CD4-positive, alpha-beta T cell treated with Interleukin-6 at 100 ng/mL for 8 hours (primary cell): ENCODE data around the gene ACIN1.

Experiments used
- DNase-seq: peaks from one replicate; pipeline ENCODE4 v3.0.0-alpha.2; 2020; ENCODE audit warnings: mixed read lengths, low spot score

Gene ACIN1

GRCh38 chr14:23078692-23079116, 16.2 kb downstream of the ACIN1 start:
- DNase-seq: no peak

DNA sequence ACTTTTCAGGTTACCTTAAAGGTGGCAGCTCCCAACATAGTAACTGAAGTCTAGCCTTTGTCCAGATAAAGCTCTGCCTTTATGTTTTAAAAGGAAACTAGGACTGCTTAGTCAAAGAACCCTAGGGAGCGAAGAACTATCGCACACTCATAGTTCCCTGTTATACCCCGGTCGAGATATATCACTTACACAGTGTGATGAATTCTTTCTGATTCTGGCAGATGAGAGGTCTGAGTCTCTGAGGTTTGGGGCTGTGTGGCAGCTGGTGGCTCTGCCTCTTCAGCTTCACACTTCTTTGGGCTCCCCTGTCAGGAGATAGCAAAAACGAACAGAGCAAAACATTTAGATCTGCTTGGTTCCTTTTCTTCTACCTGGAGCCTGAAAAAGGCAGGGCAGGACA, 17.0 kb downstream of the ACIN1 start:
- DNase-seq: no peak

- peak; percentile 18 for DNase-seq
Observed at GRCh38 chr14:23076785-23077408, 18.0 kb downstream of the ACIN1 start.

DNA sequence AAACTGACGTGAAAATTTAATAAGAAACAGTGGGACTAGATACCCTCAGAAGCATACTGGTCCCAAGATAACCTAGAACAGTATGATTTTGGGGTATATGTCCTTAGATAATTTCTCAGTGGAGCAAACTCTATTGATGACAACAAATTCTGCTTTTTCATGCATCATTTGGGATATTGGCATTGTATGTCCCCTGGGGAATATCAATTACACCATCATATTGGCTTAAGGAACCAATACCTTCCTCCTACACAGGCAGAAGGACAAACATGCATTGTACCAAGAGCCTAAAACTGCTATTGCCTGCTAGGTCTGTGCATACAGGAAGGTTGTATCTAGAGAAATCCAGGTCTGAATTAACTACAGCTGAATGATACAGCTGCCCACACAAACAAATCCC, 20.0 kb downstream of the ACIN1 start:
- DNase-seq: no peak

DNA sequence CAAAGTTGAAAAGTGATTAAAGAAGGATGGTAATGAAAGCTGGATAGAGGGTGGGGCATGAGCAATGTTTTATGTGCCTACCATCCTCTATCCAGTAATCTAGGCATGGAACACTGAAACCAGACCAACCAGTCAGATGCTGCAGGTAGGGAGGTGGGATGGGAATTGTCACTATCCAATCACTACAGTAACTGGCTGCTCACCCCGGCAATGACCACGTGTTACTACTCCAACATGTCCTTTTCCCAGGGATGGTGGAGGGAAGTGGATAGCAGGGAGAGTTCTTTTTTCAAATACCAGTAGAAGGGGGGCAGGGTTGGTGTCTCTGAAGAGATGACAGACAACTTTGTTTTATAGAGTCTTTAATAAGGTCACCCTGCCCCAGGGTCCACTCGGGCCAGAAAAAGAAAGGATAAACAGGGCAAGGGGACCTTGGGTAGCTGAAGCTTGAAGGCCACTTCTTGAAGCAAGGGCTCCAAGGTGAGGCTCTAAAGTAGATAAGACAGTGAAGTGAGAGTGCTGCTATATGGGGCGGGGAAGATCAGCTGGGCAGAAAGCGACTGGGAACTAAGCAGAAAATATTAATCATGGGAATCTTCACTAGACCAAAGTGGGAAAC, 22.9 kb downstream of the ACIN1 start:
- no peak for DNase-seq

DNA sequence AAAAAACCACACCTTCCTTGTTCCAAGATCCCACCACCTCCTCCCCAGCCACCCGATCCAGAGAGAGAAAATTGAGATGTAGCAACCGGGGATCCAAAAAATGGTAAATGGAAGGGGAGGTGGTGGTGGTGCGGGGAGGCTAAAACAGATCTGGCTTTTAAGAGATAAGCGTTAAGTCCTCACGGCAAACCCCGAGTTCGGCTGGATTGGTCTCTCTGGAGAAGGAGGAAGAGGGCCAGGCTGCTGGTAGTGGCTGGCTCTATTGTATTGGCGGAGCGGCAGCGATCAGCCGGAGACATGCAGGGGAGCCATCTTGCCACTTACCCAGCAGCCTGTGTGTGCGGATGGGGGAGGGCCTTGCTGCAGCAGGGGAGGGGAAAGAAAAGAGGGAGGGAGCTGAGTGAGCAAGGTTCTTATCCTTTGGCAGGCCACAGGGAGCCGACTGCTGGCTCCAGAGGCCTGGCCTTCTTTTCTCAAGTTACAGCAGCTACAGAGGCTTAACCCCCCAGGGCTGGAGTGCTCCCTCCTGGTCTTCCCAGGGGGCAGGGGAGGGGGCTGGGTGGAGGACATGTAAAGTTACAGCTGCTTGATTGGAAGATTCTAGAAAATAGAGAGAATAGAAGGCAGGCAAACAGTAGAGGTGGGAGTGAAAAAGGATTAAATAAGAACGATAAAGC, 23.6 kb downstream of the ACIN1 start:
- DNase-seq: peak; percentile 73

- DNase-seq: no peak
Observed at GRCh38 chr14:23070262-23071129, 24.4 kb downstream of the ACIN1 start.

GRCh38 chr14:23069413-23069806, 25.5 kb downstream of the ACIN1 start:
- no peak for DNase-seq

- peak; percentile 77 for DNase-seq
Observed at GRCh38 chr14:23068789-23069412, 26.0 kb downstream of the ACIN1 start.

GRCh38 chr14:23067847-23068788, 26.8 kb downstream of the ACIN1 start:
- no peak for DNase-seq

GRCh38 chr14:23066855-23067744, 27.8 kb downstream of the ACIN1 start:
- DNase-seq: no peak

GRCh38 chr14:23066368-23066767, 28.6 kb downstream of the ACIN1 start:
- DNase-seq: no peak

GRCh38 chr14:23063601-23064000, 31.3 kb downstream of the ACIN1 start:
- no peak for DNase-seq

GRCh38 chr14:23062002-23062401, 32.9 kb downstream of the ACIN1 start:
- no peak for DNase-seq

DNA sequence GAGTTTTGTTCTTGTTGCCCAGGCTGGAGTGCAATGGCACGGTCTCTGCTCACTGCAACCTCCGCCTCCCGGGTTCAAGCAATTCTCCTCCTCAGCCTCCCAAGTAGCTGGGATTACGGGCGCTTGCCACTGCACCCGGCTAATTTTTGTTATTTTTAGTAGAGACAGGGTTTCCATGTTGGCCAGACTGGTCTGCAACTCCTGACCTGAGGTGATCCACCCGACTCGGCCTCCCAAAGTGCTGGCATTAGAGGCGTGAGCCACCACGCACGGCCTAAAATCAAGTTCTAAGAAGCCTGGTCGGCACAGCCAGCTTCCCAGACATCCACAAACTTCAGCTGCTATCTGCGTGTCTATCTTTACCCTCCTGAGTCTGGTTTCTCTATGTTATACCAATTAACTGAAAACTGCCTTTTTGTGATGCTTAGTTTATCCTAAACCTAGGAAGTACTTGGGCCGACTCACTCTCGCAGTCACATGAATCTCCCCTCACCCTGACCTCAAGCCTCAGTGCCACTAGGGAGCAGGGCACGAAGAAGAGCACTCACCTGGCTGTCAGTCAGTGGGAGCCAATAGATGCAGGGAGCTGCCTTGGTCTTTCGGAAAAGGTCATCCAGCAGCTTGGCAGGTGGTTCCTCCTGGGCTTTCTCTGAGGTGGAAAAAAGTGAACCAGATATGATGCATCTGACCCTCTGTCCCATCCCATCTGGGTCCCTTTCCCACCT, 34.2 kb downstream of the ACIN1 start:
- DNase-seq: no peak

DNA sequence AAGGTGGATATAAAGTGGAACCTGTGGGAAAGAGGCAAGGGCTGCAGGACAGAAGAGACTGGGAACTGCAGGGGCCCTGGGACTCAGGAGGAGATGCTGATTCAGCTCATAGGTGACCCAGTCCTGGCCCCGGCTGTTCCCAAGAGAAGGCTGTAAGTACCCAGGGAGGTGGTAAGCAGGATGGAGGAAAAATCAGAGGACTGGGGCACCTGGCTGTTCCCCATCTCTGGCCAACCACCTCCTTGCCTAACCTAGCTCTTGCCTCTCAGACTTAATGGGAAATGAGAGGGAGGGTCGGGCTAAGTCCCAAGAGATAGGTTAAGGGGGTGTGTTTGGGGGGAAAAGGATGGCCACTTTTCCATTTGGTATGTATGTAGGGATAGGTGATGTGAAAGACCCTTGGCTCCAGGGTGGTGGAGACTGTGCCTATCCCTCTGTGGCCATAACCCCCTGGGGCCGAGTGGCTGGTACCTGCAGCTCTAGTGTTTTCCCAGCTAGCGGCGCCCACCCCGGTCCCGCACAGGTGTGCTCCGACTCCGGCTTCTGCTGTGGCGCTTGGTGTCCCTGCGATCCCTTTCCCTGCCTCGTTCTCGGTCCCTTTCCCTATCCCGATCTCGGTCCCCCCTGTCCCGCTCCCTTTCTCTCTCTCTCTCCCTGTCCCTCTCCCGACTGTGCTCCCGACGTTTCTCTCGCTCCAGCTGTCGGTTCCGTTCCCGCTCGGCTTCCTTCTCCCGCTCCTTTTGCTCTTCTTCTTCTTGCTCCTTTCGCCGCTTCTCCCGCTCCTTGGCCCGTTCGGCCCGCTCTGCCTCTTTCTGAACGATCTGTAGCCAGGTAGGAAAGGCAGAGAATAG, 36.1 kb downstream of the ACIN1 start:
- DNase-seq: no peak

- peak; percentile 86 for DNase-seq
Observed at GRCh38 chr14:23057757-23058653, 36.9 kb downstream of the ACIN1 start.
